NCI-H187 (cell line): ENCODE measurements around the gene RNF112.

Experiments used
- DNase-seq, 2 experiments: peaks; one replicate each; lab custom pipeline; 2025; lab: John Stamatoyannopoulos, UW

Gene RNF112

GRCh38 chr17:19410875-19411620 lies at the start of gene RNF112:
TSS of gene RNF112 (plus strand) at chr17:19411232. CDS start at chr17:19411409, 177 bp downstream.
- DNase-seq: no peak

- DNase-seq: no peak
Measured at GRCh38 chr17:19361326-19361725, 49.7 kb upstream of the RNF112 start.

GRCh38 chr17:19361944-19362276 lies 49.1 kb upstream of the RNF112 start:
- no peak for DNase-seq

GRCh38 chr17:19362277-19363113 lies 48.5 kb upstream of the RNF112 start, which contains the start of gene B9D1:
TSS of gene B9D1 (minus strand) at chr17:19362723. CDS start at chr17:19362569, 154 bp downstream.
- DNase-seq: peak; percentile 71 to 83

GRCh38 chr17:19363114-19363438 lies 48.0 kb upstream of the RNF112 start:
- DNase-seq: no peak

- DNase-seq: no peak
Measured at GRCh38 chr17:19363460-19364035, 47.5 kb upstream of the RNF112 start.

GRCh38 chr17:19364699-19365498 lies 46.1 kb upstream of the RNF112 start:
- DNase-seq: no peak

GRCh38 chr17:19365499-19365817 lies 45.6 kb upstream of the RNF112 start:
- DNase-seq: no peak

GRCh38 chr17:19365833-19366636 lies 45.0 kb upstream of the RNF112 start:
- no peak for DNase-seq

- DNase-seq: no peak
Measured at GRCh38 chr17:19366637-19366972, 44.4 kb upstream of the RNF112 start.

GRCh38 chr17:19368229-19368628 lies 42.8 kb upstream of the RNF112 start:
- DNase-seq: no peak

GRCh38 chr17:19369107-19369778 lies 41.8 kb upstream of the RNF112 start:
- DNase-seq: no peak

- no peak for DNase-seq
Measured at GRCh38 chr17:19369846-19370492, 41.1 kb upstream of the RNF112 start.

GRCh38 chr17:19370493-19370960 lies 40.5 kb upstream of the RNF112 start:
- no peak for DNase-seq

GRCh38 chr17:19371259-19372010 lies 39.6 kb upstream of the RNF112 start:
- DNase-seq: no peak

GRCh38 chr17:19372011-19372370 lies 39.0 kb upstream of the RNF112 start:
- DNase-seq: no peak

- no peak for DNase-seq
Measured at GRCh38 chr17:19372439-19372838, 38.6 kb upstream of the RNF112 start.

GRCh38 chr17:19372866-19373504 lies 38.0 kb upstream of the RNF112 start:
- no peak for DNase-seq

- no peak for DNase-seq
Measured at GRCh38 chr17:19374136-19374535, 36.9 kb upstream of the RNF112 start.
